Esophagus squamous epithelium (tissue), 4 donors: ENCODE results near the gene COG7.

Experiments used
- POLR2A ChIP-seq, 4 donors: fragments of 450-650 bp; IDR thresholded peaks; one replicate each; pipeline ENCODE4 v1.6.1; 2017; ENCODE audit warnings: antibody characterized with exemption in 4 of 4, mild to moderate bottlenecking in 4 of 4, moderate library complexity in 3 of 4
- TF ChIP-seq, protein P1 (sequence below), 6 experiments: fragments of 450-650 bp in 4 of 6; fragments of 200-600 bp in 2 of 6; sonication (generic) in 2 of 6; IDR thresholded peaks; one replicate each; pipeline ENCODE4 v1.5.1; 2016 to 2019; ENCODE audit warnings: antibody characterized with exemption in 6 of 6, mild to moderate bottlenecking in 4 of 6, moderate library complexity in 4 of 6

DNA sequence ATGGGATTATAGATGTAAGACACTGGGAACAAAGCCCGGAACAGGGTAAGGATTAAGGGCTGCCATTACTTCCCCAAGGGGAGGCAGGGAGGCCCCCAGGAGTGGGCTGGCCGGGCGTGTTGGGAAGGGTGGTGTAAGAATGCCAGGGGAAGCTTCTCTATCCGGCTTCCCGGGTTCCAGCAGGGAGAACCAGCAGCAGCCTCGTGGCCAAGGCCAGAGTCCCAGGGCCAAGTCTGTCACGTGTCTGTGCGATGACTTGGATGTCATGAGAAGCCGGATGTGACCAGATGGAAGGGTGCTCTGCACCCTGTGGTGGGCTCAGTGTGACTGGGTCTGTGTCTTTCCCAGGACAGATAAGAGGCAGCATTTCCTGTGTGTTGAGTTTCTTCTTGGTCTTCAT, 98.7 kb downstream of the COG7 start:
- TF ChIP-seq, protein P1, sequence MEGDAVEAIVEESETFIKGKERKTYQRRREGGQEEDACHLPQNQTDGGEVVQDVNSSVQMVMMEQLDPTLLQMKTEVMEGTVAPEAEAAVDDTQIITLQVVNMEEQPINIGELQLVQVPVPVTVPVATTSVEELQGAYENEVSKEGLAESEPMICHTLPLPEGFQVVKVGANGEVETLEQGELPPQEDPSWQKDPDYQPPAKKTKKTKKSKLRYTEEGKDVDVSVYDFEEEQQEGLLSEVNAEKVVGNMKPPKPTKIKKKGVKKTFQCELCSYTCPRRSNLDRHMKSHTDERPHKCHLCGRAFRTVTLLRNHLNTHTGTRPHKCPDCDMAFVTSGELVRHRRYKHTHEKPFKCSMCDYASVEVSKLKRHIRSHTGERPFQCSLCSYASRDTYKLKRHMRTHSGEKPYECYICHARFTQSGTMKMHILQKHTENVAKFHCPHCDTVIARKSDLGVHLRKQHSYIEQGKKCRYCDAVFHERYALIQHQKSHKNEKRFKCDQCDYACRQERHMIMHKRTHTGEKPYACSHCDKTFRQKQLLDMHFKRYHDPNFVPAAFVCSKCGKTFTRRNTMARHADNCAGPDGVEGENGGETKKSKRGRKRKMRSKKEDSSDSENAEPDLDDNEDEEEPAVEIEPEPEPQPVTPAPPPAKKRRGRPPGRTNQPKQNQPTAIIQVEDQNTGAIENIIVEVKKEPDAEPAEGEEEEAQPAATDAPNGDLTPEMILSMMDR (IDR thresholded peaks at IDR 0.05) = no peak
- TF ChIP-seq POLR2A (IDR thresholded peaks at IDR 0.05) = no peak
